H1 (cell line): ENCODE results near the gene MMP27. TPM values are rescaled to one million over a fixed set of nuclear protein-coding genes. Genes with fewer than 3 reads are reported as not detected.

ENCODE experiments used
- CTCF ChIA-PET: fragments of 300-600 bp; sonication (Branson Sonifier 250); formaldehyde crosslinking; loops from one replicate; lab custom pipeline; 2021; ENCODE audit not compliant: partially characterized antibody; lab: Charles Lee
- POLR2A ChIA-PET: fragments of 300-600 bp; sonication (Branson Sonifier 250); formaldehyde crosslinking; loops from one replicate; lab custom pipeline; 2021; ENCODE audit warnings: inconsistent platforms; ENCODE audit not compliant: partially characterized antibody; lab: Charles Lee
- DNase-seq, 2 experiments: peaks; one replicate each; pipeline versions ENCODE4 v3.0.0 to v3.0.0-alpha.2; 2010 to 2022; ENCODE audit warnings: low spot score in 2 of 2, low read depth in 1 of 2, mixed read lengths in 1 of 2
- FAIRE-seq: peaks from 2 replicates; lab custom pipeline; 2011; peaks lifted over from hg19 to GRCh38; lab: Jason Lieb, UNC
- H2AFZ ChIP-seq: 2 replicates; pipeline ENCODE4 v1.8.1; 2012; ENCODE audit warnings: low read length, inconsistent platforms
- H2AK5ac ChIP-seq: 2 replicates; pipeline ENCODE4 v1.6.1; 2013; ENCODE audit warnings: low read depth, low read length
- H2BK120ac ChIP-seq: replicated peaks from 2 replicates; pipeline ENCODE3; 2013; ENCODE audit warnings: low read depth, low read length, inconsistent platforms
- H2BK12ac ChIP-seq: 2 replicates; pipeline ENCODE4 v1.6.1; 2013; ENCODE audit warnings: low read depth, low read length
- H2BK15ac ChIP-seq: 2 replicates; pipeline ENCODE4 v1.6.1; 2013; ENCODE audit warnings: low read length
- H2BK20ac ChIP-seq: 2 replicates; pipeline ENCODE4 v1.6.1; 2013; ENCODE audit warnings: low read length
- H2BK5ac ChIP-seq: 2 replicates; pipeline ENCODE4 v1.6.1; 2013; ENCODE audit warnings: low read depth, low read length
- H3K14ac ChIP-seq: 2 replicates; pipeline ENCODE4 v1.6.1; 2013; ENCODE audit warnings: inconsistent platforms; ENCODE audit not compliant: insufficient read length
- H3K18ac ChIP-seq: 2 replicates; pipeline ENCODE4 v1.6.1; 2013; ENCODE audit warnings: low read length; ENCODE audit errors: extremely low read depth
- H3K23ac ChIP-seq: 2 replicates; pipeline ENCODE4 v1.6.1; 2013; ENCODE audit warnings: inconsistent platforms; ENCODE audit not compliant: insufficient read length
- H3K23me2 ChIP-seq: 2 replicates; pipeline ENCODE4 v1.6.1; 2013; ENCODE audit warnings: low read depth, low read length
- H3K27ac ChIP-seq: 2 replicates; pipeline ENCODE4 v1.6.1; 2011; ENCODE audit warnings: low read depth, low read length, inconsistent platforms
- H3K27me3 ChIP-seq, 4 experiments: replicated peaks in 1 of 4; 1 replicate in 1 of 4; 2 replicates in 3 of 4; pipeline versions ENCODE4 v1.6.1 to v1.8.1; 2011 to 2013; ENCODE audit warnings: low read length in 3 of 4, mild to moderate bottlenecking in 3 of 4, inconsistent platforms in 2 of 4, mixed read lengths in 2 of 4, moderate library complexity in 1 of 4; ENCODE audit not compliant: control insufficient read depth in 3 of 4, insufficient read depth in 3 of 4; ENCODE audit errors: extremely low read depth in 1 of 4
- H3K36me3 ChIP-seq, 4 experiments: 2 replicates each; pipeline versions ENCODE4 v1.6.1 to v1.8.1; 2011 to 2013; ENCODE audit warnings: mild to moderate bottlenecking in 4 of 4, low read length in 3 of 4, moderate library complexity in 2 of 4, control low read depth in 1 of 4, inconsistent platforms in 1 of 4; ENCODE audit not compliant: insufficient read depth in 4 of 4, control insufficient read depth in 2 of 4
- H3K4ac ChIP-seq: replicated peaks from 2 replicates; pipeline ENCODE3; 2013; ENCODE audit warnings: low read length, low read depth, mixed read lengths, inconsistent platforms; ENCODE audit not compliant: insufficient read length
- H3K4me1 ChIP-seq, 4 experiments: replicated peaks in 1 of 4; 1 replicate in 1 of 4; 2 replicates in 3 of 4; pipeline versions ENCODE4 v1.6.1 to v1.8.1; 2011 to 2013; ENCODE audit warnings: low read length in 3 of 4, inconsistent platforms in 2 of 4, mixed read lengths in 1 of 4; ENCODE audit not compliant: insufficient read depth in 4 of 4, control insufficient read depth in 3 of 4
- H3K4me2 ChIP-seq, 2 experiments: 2 replicates each; pipeline versions ENCODE4 v1.6.1 to v1.8.1; 2011 to 2013; ENCODE audit warnings: low read depth in 2 of 2, low read length in 2 of 2, control low read depth in 1 of 2, inconsistent platforms in 1 of 2, mild to moderate bottlenecking in 1 of 2; ENCODE audit not compliant: insufficient read depth in 1 of 2
- H3K4me3 ChIP-seq, 4 experiments: fragments of 200-600, 300-600 bp in 1 of 4; sonication (generic), shearing (Covaris generic), sonication (Bioruptor Twin) in 1 of 4; 2 replicates each; pipeline versions ENCODE4 v1.5.1 to v1.8.1; 2011 to 2016; ENCODE audit warnings: low read length in 4 of 4, low read depth in 3 of 4, control low read depth in 2 of 4, inconsistent platforms in 2 of 4, mild to moderate bottlenecking in 2 of 4, mixed read lengths in 1 of 4, moderate library complexity in 1 of 4; ENCODE audit not compliant: insufficient read depth in 2 of 4; ENCODE audit errors: extremely low read depth in 1 of 4
- H3K56ac ChIP-seq: replicated peaks from 2 replicates; pipeline ENCODE3; 2013; ENCODE audit warnings: low read depth, mild to moderate bottlenecking, mixed read lengths, low read length, inconsistent platforms; ENCODE audit not compliant: insufficient read length
- H3K79me1 ChIP-seq: 2 replicates; pipeline ENCODE4 v1.6.1; 2013; ENCODE audit warnings: low read depth, low read length, control low read depth
- H3K79me2 ChIP-seq, 2 experiments: 2 replicates each; pipeline versions ENCODE4 v1.6.1 to v1.8.1; 2012 to 2013; ENCODE audit warnings: low read length in 2 of 2, mild to moderate bottlenecking in 2 of 2, inconsistent platforms in 1 of 2; ENCODE audit not compliant: insufficient read depth in 2 of 2, control insufficient read depth in 1 of 2
- H3K9ac ChIP-seq, 4 experiments: replicated peaks in 1 of 4; 1 replicate in 1 of 4; 2 replicates in 3 of 4; pipeline versions ENCODE4 v1.6.1 to v1.8.1; 2011 to 2013; ENCODE audit warnings: low read depth in 3 of 4, low read length in 3 of 4, control low read depth in 2 of 4, mild to moderate bottlenecking in 2 of 4, moderate library complexity in 2 of 4, inconsistent platforms in 1 of 4; ENCODE audit errors: extremely low read depth in 1 of 4
- H3K9me3 ChIP-seq, 2 experiments: 2 replicates each; pipeline versions ENCODE4 v1.6.1 to v1.8.1; 2012 to 2013; ENCODE audit warnings: mild to moderate bottlenecking in 2 of 2, moderate library complexity in 2 of 2, control low read depth in 1 of 2, inconsistent platforms in 1 of 2, low read depth in 1 of 2, low read length in 1 of 2, mixed read lengths in 1 of 2; ENCODE audit not compliant: insufficient read depth in 2 of 2
- H4K20me1 ChIP-seq, 2 experiments: replicated peaks in 1 of 2; 2 replicates each; pipeline versions ENCODE3 to v1.8.1; 2011 to 2013; ENCODE audit warnings: inconsistent platforms in 2 of 2, low read length in 2 of 2, mild to moderate bottlenecking in 1 of 2; ENCODE audit not compliant: insufficient read depth in 2 of 2, control insufficient read depth in 1 of 2
- H4K5ac ChIP-seq: 2 replicates; pipeline ENCODE4 v1.6.1; 2013; ENCODE audit warnings: low read length, low read depth, mixed read lengths, inconsistent platforms; ENCODE audit not compliant: insufficient read length
- H4K8ac ChIP-seq: 2 replicates; pipeline ENCODE4 v1.8.0; 2013; ENCODE audit warnings: mild to moderate bottlenecking, moderate library complexity, low read length, inconsistent platforms; ENCODE audit not compliant: insufficient read depth; ENCODE audit errors: extremely low read depth
- H4K91ac ChIP-seq: replicated peaks from 2 replicates; pipeline ENCODE3; 2013; ENCODE audit warnings: low read length, mixed read lengths, inconsistent platforms; ENCODE audit not compliant: insufficient read length
- BACH1 ChIP-seq: IDR thresholded peaks from 2 replicates; pipeline ENCODE4 v1.6.1; 2012; ENCODE audit warnings: low read length, improper control_type of control experiment
- CBX5 ChIP-seq: fragments of 300-800, 300-1000 bp; sonication (generic); IDR thresholded peaks from 2 replicates; pipeline ENCODE4 v1.7.1; 2016; ENCODE audit warnings: antibody characterized with exemption, low read length, low read depth
- CHD2 ChIP-seq: IDR thresholded peaks from 2 replicates; pipeline ENCODE4 v1.6.1; 2012; ENCODE audit warnings: low read length, improper control_type of control experiment
- EP300 ChIP-seq, 2 experiments: IDR thresholded peaks; 1 replicate in 1 of 2; 2 replicates in 1 of 2; pipeline ENCODE4 v1.6.1; 2011 to 2012; ENCODE audit warnings: low read depth in 2 of 2, low read length in 2 of 2, mild to moderate bottlenecking in 2 of 2, borderline replicate concordance in 1 of 2, inconsistent platforms in 1 of 2, moderate library complexity in 1 of 2
- JUN ChIP-seq: IDR thresholded peaks from 2 replicates; pipeline ENCODE4 v1.6.1; 2011; ENCODE audit warnings: low read depth, mild to moderate bottlenecking, improper control_type of control experiment, low read length
- KDM5A ChIP-seq: fragments of 200-600 bp; IDR thresholded peaks from 2 replicates; pipeline ENCODE4 v1.7.1; 2012; ENCODE audit warnings: mild to moderate bottlenecking, low read length, inconsistent platforms, mixed read lengths
- MAFK ChIP-seq: IDR thresholded peaks from 2 replicates; pipeline ENCODE4 v1.6.1; 2012; ENCODE audit warnings: low read depth, mild to moderate bottlenecking, improper control_type of control experiment, low read length
- RAD21 ChIP-seq, 2 experiments: IDR thresholded peaks in 1 of 2; conservative IDR thresholded peaks in 1 of 2; 2 replicates each; pipeline ENCODE4 v1.6.1; 2011; ENCODE audit warnings: low read depth in 2 of 2, low read length in 2 of 2, improper control_type of control experiment in 1 of 2, inconsistent platforms in 1 of 2, mild to moderate bottlenecking in 1 of 2, moderate library complexity in 1 of 2
- SP1 ChIP-seq: IDR thresholded peaks from 2 replicates; pipeline ENCODE4 v1.6.1; 2011; ENCODE audit warnings: low read depth, low read length
- SP2 ChIP-seq: IDR thresholded peaks from 2 replicates; pipeline ENCODE4 v1.6.1; 2012; ENCODE audit warnings: mild to moderate bottlenecking, low read length, inconsistent platforms
- SP4 ChIP-seq: IDR thresholded peaks from 2 replicates; pipeline ENCODE4 v1.6.1; 2012; ENCODE audit warnings: low read length, inconsistent platforms
- TBP ChIP-seq: IDR thresholded peaks from 2 replicates; pipeline ENCODE4 v1.6.1; 2011; ENCODE audit warnings: low read depth, low read length, improper control_type of control experiment
- TEAD4 ChIP-seq: IDR thresholded peaks from 2 replicates; pipeline ENCODE4 v1.6.1; 2012; ENCODE audit warnings: low read depth, low read length, inconsistent platforms, mixed read lengths
- USF2 ChIP-seq: IDR thresholded peaks from 2 replicates; pipeline ENCODE4 v1.6.1; 2011; ENCODE audit warnings: low read length, improper control_type of control experiment
- YY1 ChIP-seq: IDR thresholded peaks from 2 replicates; pipeline ENCODE4 v1.6.1; 2011; ENCODE audit warnings: low read depth, mild to moderate bottlenecking, low read length
- WGBS, 2 experiments: shearing (Covaris generic) in 1 of 2; methylation state at CpG; one replicate each; pipeline versions ENCODE4 v1.1.6 to v1.1.7; 2013 to 2015; ENCODE audit warnings: low lambda C conversion rate in 2 of 2, mixed read lengths in 2 of 2, inconsistent platforms in 1 of 2, low coverage in 1 of 2, missing lambda C conversion rate in 1 of 2; ENCODE audit not compliant: insufficient replicate concordance in 2 of 2, insufficient coverage in 1 of 2, insufficient read length in 1 of 2; ENCODE audit errors: extremely low coverage in 1 of 2, missing lambda C conversion rate in 1 of 2; 5-methylcytosine and 5-hydroxymethylcytosine counted together
- polyA plus RNA-seq, 7 experiments: library from polyadenylated mRNA; depleted of rRNA in 3 of 7; stranded (reverse) in 5 of 7; unstranded in 2 of 7; fragments of >200 nt in 5 of 7; fragments of 200-250 nt in 2 of 7; gene quantifications; 1 replicate in 5 of 7; 2 replicates in 1 of 7; 4 replicates in 1 of 7; pipeline versions ENCODE4 v1.2.1 to v1.2.3, GENCODE V29; 2011 to 2013; ENCODE audit warnings: missing spikeins in 2 of 7, mixed read lengths in 2 of 7
- total RNA-seq: library from RNA; stranded (reverse); fragmentation: NEBNext Ultra II Directional; extraction: Animal tissue kit (Norgen Biotek cat#: 25700); gene quantifications from 2 replicates; pipeline ENCODE4 v1.2.1, GENCODE V29; 2021

The MMP27 gene
- total and polyA plus RNA-seq, 2 of the 8 experiments (the other 6 are each of a cell fraction or from before 2014, with no cell fraction given) = not detected

- DNase-seq (no peak), FAIRE-seq (no peak)
- POLR2A ChIA-PET = no interaction called here
- Histone ChIP-seq H3K23me2 (no peaks in the 10 kb centered on the region), H4K5ac (no peak overlapping the region), H3K4me2 (no peak overlapping the region), H3K4me1 (peaks cover 0 to 3% (median 0%) of the 10 kb centered on the region in 4 experiments; a peak in 1 of 7 replicates), H2AK5ac (no peak overlapping the region), H2BK15ac (no peak overlapping the region), H3K23ac (no peak overlapping the region), H3K27me3 (no peaks in the 10 kb centered on the region), H2BK12ac (no peak overlapping the region), H2BK120ac (no peak overlapping the region), H2AFZ (no peak overlapping the region), H3K36me3 (no peaks in the 10 kb centered on the region), H3K79me2 (no peaks in the 10 kb centered on the region), H2BK20ac (no peak overlapping the region), H2BK5ac (no peak overlapping the region), H3K9me3 (no peaks in the 10 kb centered on the region), H3K9ac (no peak overlapping the region), H4K91ac (no peak overlapping the region), H3K27ac (no peak overlapping the region), H3K4ac (no peak overlapping the region), H3K18ac (no peak overlapping the region), H3K4me3 (no peak overlapping the region), H3K79me1 (no peaks in the 10 kb centered on the region), H4K20me1 (no peaks in the 10 kb centered on the region), H3K14ac (no peak overlapping the region), H4K8ac (no peak overlapping the region), H3K56ac (no peak overlapping the region)
- CTCF ChIA-PET = interaction anchor here (1.3 to 2.2 kb wide), 3 partner anchors 22 to 319 kb away, joined by 3 to 6 read pairs (median 3); no protein-coding TSS in a partner anchor
- WGBS, 2 experiments = 84% methylated on average over 3 of the region's 3 CpGs; no CpG with 5 or more reads in 1 of the 2 experiments
- TF ChIP-seq SP2 = no peak
- TF ChIP-seq CBX5 = no peak
- TF ChIP-seq SP4 = no peak
- TF ChIP-seq SP1 = no peak
- TF ChIP-seq MAFK = no peak
- no peak for TF ChIP-seq USF2
- no peak for TF ChIP-seq RAD21 (IDR thresholded peaks at IDR 0.05 in 1 of 2, conservative IDR thresholded peaks at IDR 0.05 in 1 of 2; ENCODE audit: low read depth in 2 of 2, low read length in 2 of 2)
- no peak for TF ChIP-seq EP300 (IDR thresholded peaks at IDR 0.05; ENCODE audit: borderline replicate concordance in 1 of 2, low read depth in 2 of 2, low read length in 2 of 2)
- no peak for TF ChIP-seq TBP
- no peak for TF ChIP-seq YY1
- no peak for TF ChIP-seq KDM5A
- TF ChIP-seq BACH1 = no peak
- TF ChIP-seq TEAD4 = no peak
- TF ChIP-seq CHD2 = no peak
- TF ChIP-seq JUN = no peak
Measured at GRCh38 chr11:102712137-102712536, 6.6 kb upstream of the MMP27 start.
